Stimulated activated CD8-positive, alpha-beta memory T cell treated with anti-CD3 and anti-CD28 coated beads, Interleukin-15, amount 100 ng/mL, for 48 hours (primary cell): ENCODE measurements around the gene FAM107B.

Source experiments
- DNase-seq, 2 donors: peaks; one replicate each; pipeline ENCODE4 v3.0.0-alpha.2; 2020; ENCODE audit warnings: low read depth in 2 of 2

FAM107B gene

DNA sequence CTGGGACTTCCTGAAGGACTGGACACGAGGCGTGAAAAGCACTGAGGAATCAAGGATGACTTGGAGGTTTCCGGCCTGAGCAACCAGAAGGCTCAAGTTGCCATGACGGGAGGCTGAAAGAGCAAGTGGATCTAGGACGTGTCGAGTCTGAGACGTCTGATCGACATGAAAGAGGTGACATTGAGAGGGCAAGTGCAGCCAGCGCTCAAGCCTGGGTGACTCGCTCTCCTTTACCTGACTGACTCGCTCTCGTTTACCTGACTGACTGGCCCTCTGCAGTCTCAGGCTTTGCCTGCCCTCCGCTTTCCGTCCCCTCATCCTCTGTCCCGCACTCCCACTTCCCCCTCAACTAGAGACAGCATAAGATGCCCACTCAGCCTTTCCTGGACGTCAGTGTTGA, 241.4 kb downstream of the FAM107B start:
- DNase-seq: no peak

DNA sequence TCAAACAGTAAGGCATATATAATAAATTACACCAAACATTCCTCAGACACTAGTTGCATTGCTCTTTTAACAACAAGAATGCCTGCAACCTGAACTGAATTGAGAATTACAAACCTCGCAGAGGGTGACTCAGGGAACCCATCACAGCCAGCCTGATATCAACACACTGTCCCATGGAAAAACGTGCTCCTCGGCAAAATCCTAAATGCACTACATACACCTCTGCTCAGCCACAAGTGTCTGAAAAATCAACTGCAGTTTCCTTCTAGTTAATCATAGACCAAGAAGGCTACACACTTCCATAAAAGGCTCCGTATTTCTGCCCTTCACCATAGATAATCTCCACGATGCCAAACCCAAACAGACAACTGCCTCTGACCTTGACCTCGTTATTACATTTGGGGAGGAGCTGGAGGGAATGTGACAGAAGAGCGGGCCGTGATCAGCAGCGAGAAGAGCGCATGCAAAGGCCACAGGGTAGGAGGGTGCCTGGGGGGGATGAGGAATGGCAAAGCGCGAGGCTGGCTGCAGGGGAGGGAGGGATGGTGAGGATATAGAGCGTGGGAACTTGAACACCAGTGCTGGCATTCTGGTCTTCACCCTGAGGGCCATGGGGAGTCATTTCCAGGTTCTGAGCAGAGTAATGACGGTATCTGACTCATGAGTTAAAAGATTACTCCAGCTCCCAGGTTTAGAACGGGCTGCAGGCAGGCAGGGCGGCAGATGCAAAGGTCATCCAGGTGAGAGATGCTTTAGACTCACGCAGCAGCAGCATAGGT, 242.0 kb downstream of the FAM107B start:
- no peak for DNase-seq

DNA sequence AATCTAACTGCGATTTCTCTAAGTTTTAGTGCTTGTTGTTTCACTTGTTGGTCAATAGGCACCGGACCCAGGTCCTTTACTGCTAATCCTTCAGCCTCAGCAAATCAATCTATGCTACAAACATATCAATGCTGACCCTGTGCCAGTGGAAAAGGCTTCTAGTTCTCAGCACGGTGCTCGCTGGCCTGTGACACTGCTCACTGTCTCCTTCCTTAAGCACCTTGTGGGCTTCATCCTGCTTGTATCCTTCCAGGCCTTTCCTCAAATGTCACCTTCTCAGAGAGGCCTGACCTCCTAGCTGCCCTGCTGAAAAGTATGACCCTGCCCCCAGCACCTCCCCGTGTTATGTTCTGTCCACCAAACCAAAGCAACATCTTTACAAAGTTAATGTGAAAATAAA, 242.7 kb downstream of the FAM107B start:
- DNase-seq: no peak

DNA sequence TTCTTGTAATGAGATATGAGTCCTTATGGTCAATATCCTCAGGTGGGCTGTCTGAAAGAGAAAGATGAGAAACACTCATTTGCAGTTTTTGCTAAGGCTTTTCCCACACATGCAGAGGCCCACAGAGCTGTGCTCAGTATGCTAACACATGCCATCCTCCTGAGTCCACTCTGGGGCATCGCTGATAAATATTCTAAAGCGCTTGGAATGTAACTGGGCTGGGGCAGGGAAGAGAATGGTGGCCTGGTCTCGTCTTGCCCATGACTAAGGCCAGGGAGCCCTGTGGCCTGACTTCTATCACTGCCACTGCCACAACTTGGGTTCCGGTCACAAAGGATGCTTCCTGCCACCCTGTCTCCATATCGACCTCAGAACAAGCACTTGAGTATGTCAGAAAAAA, 244.2 kb downstream of the FAM107B start:
- DNase-seq: no peak

DNA sequence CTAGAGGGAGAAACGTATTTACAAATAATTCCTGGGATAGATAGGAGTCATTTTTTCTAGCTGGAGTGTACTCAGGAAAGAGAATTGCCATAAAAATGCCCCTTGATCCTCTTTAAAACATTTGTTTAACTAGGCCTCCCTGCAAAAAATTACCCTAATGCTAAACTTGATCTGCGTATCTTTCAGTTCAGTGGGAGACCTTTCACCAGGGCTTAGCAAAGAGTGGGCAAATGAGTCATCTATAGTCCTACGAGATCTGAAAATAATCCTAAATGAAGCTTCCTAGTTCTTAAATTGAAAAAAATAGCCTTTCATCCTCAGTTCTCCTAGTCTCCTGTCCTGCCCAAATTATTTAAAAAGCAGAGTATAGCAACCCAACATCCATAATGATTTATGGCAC, 245.3 kb downstream of the FAM107B start:
- DNase-seq: no peak

DNA sequence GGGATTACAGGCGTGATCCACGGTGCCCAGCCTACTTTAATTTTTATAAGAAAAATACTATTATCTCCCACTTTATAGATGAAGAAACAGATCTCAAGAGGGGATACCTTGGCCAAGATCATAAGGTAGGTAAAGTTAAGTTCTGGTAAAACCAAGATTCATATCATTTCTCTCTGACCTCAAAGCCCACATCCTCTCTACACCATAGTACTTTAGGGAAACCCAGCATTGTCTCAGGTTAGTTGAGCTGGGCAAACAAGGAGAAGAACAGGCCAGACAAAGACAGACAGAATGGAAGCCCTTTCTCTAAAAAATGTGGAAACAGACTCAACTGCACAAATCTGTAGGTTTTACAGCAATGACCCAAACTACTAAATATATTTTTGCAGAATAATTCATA, 246.2 kb downstream of the FAM107B start:
- no peak for DNase-seq

DNA sequence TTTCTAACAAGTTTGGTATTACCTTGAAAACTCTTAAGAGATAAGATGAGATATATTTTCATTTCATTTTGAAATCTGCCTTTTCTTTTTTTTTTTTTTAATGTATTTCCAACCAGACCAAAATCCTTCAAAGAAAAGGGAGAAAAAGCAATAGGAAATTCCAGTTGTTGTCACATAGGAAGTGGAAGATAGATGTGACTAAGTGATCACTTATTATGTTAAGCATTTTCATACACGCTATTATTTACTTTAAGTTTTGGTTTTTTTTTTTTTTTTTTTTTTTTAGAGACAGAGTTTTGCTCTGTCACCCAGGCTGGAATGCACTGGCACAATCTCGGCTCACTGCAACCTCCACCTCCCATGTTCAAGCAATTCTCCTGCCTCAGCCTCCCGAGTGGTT, 246.8 kb downstream of the FAM107B start:
- DNase-seq: no peak

DNA sequence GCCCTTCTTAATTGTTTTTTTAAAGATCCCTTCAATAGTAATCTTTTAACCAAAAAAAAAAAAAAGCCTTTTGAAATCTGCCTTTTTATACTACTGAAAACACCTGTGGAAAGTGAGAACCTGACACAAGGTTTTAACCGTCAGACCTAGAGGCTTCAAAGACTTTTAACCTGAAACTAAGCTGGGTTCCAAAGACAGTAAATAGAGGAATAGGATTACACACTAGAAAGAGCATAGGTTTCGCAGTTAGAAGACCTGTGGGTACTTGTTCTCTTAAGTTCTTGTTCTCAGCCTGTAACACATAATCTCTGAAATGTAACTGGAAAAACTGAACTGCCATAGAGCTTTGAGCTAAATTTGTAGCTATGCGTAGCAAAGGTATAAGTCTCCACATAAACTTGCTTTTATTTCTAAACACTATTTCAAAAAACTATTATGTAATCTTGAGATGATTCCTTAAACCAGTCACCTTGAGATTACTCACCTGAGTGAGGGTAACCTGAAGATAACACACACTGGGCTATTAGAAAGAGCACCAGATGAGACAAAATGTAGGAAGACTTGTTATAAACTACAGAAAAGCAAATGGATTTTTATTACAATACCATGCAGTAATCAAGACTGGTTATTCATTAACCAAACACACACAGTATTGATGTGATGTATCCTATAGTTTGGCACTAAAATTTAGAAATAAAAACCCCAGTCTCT, 247.4 kb downstream of the FAM107B start:
- DNase-seq: no peak

DNA sequence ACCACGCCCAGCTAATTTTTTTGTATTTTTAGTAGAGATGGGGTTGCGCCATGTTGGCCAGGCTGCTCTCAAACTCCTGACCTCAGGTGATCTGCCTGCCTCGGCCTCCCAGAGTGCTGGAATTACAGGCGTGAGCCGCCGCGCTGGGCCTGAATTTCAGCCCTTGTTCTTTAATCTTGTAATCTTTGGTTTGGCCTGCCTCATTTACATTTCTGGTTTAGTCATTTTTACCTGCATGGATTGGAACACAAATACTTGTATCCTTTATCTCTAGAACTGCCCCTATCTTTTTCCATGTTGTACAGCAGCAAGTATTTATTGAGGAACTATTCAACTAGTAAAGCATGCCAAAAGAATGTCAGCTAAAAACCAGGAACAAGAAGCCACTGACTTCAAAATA, 248.4 kb downstream of the FAM107B start:
- DNase-seq: no peak

DNA sequence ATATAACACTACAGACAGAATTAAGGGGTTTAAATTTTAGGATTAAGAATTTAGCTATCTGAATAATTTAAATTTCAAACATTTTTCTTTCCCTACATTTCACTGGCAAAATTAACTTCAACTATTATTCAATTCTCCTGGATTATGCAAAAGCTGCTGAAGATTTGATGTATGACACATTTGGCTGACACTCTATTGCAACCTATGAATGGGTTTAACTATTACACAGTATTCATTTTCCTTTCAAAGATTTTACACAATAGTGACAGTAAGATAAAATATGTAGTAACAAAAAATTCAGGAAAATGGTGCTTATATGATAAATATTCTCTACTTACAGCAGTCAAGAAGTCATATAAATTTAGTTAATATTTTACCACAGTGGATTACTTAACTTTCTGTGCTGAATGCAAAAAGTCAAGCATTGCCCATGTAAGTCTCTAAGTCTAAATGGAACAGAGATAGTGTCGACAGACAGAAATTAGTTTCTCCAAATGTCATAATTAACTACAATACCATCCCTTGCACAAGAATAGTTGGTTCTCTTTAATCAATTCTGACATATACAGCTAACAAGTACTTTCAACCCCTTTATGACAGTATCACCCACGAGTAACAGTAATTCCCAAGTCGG, 249.9 kb downstream of the FAM107B start:
- no peak for DNase-seq

DNA sequence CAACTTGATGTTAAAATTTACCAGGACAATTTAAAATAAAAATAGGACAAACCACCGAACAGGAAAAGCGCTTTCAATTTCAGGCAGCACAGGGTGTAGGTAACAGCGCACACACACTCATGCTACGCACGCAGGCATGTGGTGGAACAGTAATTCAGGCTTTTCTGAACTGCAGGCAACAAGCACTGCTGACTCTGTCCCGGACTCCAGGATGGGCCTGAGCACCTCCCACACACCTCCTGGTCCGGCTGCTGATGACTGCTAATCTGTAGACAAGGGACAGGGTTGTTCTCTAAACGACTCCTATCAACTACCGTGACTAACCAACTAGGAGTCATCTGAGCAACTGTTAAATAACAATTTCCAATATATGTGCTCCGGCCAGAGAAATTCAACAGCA, 251.4 kb downstream of the FAM107B start:
- no peak for DNase-seq

DNA sequence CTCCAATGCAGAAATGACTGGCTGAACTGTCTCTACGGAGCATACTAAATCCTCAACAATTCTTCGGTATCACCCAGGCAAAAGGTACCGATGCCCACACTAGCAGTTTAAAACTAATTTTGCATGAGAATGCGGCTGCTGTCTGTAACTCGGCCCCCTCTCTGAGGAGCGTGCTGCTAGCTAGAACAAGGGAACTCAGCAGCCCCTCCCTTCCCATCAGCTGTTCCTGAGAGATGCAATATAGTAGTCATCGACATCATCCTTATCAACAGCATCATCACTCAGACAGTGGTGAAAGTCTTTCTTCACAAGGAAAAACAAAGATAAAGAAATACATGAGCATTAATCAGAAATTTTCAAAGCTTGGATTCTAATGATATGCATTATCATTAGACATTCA, 254.9 kb downstream of the FAM107B start:
- no peak for DNase-seq

DNA sequence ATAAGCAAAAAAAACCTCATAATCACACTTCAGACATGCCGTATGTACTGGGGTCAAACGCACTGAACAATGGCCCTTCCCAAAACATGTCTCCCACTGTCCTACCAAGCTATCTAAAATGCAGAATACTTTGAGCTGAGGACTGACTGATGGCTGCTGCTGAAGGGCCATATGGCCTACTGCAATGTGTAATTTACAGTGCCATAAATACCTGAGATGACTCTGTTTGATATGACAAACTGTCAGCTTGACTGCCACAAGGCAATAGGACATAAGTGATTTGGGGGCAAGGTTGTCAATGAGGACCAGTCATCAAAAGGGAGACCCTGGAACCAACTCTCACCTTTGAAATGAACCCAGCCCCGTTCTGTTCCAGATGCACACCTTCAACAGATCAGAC, 256.5 kb downstream of the FAM107B start:
- no peak for DNase-seq

DNA sequence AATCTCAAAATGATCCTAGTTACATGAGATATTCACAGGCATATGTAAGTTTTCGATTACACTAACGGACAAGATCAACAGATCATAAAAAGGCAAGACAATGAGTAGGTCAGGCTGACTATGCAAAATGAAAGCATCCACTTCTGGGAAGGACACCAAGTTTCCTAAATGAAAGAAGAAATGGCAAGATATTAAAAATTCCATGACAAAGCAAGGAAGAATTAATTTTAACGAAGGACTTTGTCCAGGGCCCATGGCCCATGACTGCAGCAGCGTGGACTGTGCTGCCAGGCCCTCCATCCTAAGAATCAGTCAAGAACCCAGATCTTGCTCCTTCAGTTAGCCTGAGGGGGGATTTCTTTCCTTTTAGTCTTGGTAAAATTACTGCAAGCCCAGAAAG, 261.6 kb downstream of the FAM107B start:
- no peak for DNase-seq

DNA sequence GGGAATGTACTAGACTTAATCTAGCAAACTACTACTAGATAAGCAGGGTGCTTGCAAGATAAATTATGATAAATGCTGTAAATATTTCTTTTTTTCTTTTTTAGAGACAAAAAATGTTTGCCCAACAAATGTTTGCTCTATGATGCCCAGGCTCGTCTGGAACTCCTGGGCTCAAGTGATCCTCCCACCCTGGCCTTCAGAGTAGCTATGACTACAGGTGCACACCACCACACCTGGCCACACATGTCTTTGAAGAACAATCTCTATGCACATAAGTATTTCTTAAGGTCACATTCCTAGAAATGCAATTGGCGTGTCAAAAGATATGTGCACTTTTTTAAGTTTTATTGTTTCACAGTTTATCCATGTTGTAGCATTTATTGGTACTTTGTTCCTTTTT, 264.4 kb downstream of the FAM107B start:
- DNase-seq: no peak

DNA sequence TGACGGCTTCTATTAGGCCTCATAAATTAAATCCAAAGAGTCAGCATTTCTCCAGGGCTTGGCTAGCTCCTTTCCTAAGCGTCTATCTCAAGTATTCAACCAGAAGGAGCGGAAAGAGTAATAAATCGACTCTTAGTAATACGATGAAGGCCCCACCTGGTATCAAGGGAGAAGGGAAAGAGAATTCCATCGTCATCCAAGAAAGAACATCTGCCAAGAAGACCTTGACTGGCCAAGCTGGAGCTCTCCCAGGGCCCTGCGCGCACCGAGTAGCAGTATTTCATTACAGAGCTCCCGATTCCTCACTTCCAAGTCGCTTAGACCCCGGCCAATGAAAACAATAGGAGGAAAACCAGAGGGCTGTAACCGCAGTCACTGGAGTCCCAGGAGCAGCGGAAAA, 266.0 kb downstream of the FAM107B start:
- DNase-seq: no peak

DNA sequence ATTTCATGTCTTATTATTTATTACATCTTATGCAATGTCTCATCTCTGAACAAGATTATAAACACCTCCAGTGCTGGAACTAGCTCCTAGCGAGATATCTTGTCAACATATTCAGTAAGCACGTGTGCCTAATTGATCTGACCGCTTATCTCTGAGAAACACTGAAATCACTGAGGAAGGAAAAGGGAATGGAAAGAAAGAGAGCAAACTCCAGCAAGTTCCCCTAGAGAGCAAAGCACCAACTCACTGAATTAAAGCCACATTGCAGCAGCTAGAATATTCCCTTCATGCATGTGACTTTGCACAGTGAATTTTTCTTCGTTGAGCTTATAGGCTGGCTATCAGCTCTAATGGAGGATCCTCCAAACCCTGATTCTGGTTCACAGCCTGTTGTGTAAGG, 266.9 kb downstream of the FAM107B start:
- no peak for DNase-seq

DNA sequence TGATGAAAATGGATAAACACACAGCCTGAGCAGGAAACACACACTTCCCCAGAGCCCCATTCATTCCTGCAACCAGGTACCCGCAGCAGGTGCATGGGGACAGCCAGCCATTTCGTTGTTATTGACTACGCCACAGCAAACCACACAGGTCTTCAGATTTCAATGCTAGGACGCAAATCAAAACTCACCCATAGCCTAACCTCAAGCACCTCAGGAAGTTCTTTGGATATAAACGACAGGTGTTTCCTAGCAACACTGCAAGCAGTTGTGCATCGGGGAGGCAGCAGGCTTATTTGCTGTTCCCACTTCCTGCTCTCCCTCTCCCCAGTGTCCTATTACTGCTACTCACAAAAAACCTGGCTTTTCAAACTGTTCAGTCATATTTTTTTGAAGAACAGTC, 267.5 kb downstream of the FAM107B start:
- no peak for DNase-seq

DNA sequence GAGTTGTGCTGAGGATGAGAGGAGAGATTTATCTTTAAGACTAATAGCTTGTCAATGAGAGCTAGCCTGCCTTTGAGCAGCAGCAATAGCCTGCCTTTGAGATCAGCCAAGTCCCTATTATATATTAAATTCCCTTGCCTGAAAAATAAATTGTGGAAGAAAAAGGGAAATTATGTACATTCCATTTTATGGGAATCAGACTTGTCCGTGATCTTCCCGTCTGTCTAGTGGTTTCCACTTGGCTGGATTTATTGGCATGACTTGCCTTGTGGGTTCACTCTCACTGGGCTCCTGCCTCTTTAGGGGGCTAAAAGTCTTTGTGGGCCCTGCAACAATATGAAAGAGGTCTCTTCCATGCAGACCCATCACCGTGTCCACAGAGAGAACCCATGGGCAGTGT, 272.3 kb downstream of the FAM107B start:
- no peak for DNase-seq

DNA sequence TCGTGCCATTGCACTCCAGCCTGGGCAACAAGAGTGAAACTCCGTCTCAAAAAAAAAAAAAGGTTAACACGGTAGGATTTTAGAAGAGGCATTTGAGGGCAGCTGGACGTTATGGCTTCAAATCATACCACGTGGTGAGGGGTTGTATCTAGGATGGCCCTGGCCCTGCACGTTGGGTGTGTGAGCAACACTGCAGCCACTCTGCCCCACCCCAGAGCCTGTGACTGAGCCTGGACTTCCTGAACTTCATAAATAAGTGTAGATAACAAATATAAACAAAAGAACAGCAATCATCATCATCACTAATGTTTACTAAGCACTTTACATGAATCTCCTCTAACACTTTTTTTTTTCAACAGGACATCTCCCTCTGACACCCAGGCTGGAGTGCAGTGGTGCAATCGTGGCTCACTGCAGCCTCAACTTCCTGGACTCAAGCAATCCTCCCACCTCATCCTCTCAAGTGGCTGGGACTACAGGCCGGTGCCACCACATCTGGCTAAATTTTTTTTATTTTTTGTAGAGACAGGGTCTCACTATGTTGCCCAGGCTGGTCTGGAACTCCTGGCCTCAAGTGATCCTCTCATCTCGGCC, 274.4 kb downstream of the FAM107B start:
- DNase-seq: no peak

DNA sequence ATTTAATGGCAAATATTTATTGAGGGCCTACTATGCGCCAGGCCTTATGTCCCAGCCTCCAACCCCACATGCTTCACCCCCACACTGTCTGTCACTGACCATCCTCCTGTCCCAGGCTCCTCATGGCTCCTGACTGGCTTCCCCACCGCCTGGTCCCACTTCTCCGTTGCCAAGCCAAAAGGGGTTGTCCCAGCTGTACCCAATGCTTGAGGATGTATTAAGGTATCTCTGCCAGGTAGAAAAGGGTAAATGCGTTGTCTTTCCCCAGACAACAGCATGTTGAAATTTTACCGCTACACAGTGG, 275.1 kb downstream of the FAM107B start:
- no peak for DNase-seq

DNA sequence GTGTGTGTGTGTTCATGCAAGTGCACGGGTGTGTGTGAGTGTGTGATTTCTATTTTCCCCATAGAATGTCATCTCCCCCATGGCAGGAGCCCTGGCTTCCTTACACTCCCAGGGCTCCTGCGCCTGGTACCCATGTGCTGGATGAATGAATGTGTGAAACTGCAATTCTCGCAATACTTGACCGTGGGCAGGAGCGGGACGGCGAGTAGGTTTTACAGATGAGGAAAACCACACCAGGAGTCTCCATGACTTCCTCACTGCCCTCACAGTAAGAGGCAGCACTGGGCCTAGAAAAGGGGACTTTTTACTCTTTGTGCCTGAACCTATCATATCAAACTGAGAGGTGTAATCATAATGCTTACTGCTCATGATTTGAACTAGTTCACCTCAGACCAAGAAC, 276.4 kb downstream of the FAM107B start:
- DNase-seq: no peak

DNA sequence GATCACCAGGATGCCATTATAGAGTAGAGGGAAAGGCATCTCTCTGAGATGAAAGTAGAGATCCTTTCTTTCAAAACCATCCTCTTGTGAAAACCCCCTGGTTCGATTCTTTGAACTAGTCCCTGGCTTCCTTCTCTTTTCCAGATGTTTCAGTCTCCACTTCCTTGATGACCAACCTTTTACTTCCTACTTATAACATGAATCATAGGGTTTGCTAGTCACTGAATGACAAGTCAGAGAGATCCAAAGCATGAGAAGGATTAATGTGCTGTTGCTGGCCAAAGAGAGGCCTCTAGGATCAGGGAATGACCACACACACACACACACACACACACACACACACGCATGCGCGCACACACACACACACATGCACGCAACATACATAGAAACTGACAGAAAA, 282.9 kb downstream of the FAM107B start:
- DNase-seq: no peak
